Transverse colon (tissue), 3 donors: ENCODE results near the gene PHGDH.

Experiments used
- POLR2A ChIP-seq: fragments of 450-650 bp; IDR thresholded peaks from one replicate; pipeline ENCODE4 v1.6.1; 2016; ENCODE audit warnings: antibody characterized with exemption, mild to moderate bottlenecking, moderate library complexity
- TF ChIP-seq, protein P1 (sequence below), 5 experiments: fragments of 200-600 bp in 3 of 5; fragments of 450-650 bp in 2 of 5; sonication (generic) in 3 of 5; IDR thresholded peaks; 1 replicate in 2 of 5; 2 replicates in 3 of 5; pipeline ENCODE4 v1.5.1; 2016 to 2017; ENCODE audit warnings: antibody characterized with exemption in 5 of 5, inconsistent platforms in 3 of 5, mild to moderate bottlenecking in 2 of 5, moderate library complexity in 1 of 5

DNA sequence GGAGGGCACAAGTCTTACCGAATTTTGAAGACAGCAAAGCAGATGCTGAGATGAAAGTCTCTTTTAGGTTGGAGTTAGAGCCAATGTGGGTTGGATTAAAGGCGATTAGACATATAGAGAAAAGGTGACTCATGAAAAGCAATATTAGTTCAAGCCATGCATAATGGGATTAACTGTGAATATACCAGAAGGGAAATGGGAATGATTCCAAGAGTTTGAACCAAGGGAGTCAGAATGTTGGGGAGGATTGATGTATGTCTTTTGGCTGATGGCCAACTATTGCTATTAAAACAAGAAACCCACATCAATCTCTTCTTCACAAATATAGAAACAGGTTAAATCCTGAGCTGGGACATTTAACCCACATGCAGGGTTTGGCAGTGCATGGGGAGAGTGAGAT lies 55.8 kb downstream of the PHGDH start:
- TF ChIP-seq, protein P1, sequence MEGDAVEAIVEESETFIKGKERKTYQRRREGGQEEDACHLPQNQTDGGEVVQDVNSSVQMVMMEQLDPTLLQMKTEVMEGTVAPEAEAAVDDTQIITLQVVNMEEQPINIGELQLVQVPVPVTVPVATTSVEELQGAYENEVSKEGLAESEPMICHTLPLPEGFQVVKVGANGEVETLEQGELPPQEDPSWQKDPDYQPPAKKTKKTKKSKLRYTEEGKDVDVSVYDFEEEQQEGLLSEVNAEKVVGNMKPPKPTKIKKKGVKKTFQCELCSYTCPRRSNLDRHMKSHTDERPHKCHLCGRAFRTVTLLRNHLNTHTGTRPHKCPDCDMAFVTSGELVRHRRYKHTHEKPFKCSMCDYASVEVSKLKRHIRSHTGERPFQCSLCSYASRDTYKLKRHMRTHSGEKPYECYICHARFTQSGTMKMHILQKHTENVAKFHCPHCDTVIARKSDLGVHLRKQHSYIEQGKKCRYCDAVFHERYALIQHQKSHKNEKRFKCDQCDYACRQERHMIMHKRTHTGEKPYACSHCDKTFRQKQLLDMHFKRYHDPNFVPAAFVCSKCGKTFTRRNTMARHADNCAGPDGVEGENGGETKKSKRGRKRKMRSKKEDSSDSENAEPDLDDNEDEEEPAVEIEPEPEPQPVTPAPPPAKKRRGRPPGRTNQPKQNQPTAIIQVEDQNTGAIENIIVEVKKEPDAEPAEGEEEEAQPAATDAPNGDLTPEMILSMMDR (IDR thresholded peaks at IDR 0.05), result no peak
- TF ChIP-seq POLR2A, result no peak
